ENCODE results near the gene EPC1.

The EPC1 gene

GRCh38 chr10:32349199-32349585 is 2.2 kb upstream of the EPC1 start:
- FAIRE-seq: no peak
- no peak for DNase-seq (ENCODE audit: insufficient read length)
- TF ChIP-seq POLR2A (IDR thresholded peaks at IDR 0.05; ENCODE audit: low read depth, low read length) (no peak), POLR2AphosphoS5 (IDR thresholded peaks at IDR 0.05; ENCODE audit: low read depth, low read length) (no peak), TAF1 (IDR thresholded peaks at IDR 0.05; ENCODE audit: borderline replicate concordance, low read depth, low read length) (no peak)

GRCh38 chr10:32348297-32349198 is 1.6 kb upstream of the EPC1 start:
- no peak for TF ChIP-seq POLR2AphosphoS5 (IDR thresholded peaks at IDR 0.05; ENCODE audit: low read depth, low read length)
- no peak for TF ChIP-seq TAF1 (IDR thresholded peaks at IDR 0.05; ENCODE audit: borderline replicate concordance, low read depth, low read length)
- TF ChIP-seq POLR2A (IDR thresholded peaks at IDR 0.05; ENCODE audit: low read depth, low read length): no peak
- FAIRE-seq (peak; percentile 9), DNase-seq (ENCODE audit: insufficient read length) (no peak)

GRCh38 chr10:32347363-32348022 is 535 bp upstream of the EPC1 start:
- no peak for FAIRE-seq
- DNase-seq (ENCODE audit: insufficient read length): peak; percentile 26
- no peak for TF ChIP-seq POLR2A (IDR thresholded peaks at IDR 0.05; ENCODE audit: low read depth, low read length)
- TF ChIP-seq POLR2AphosphoS5 (IDR thresholded peaks at IDR 0.05; ENCODE audit: low read depth, low read length): no peak
- TF ChIP-seq TAF1 (IDR thresholded peaks at IDR 0.05; ENCODE audit: borderline replicate concordance, low read depth, low read length): no peak

- peak; percentile 95 for FAIRE-seq
- DNase-seq (ENCODE audit: insufficient read length): peak; percentile 87
- TF ChIP-seq TAF1 (IDR thresholded peaks at IDR 0.05; ENCODE audit: borderline replicate concordance, low read depth, low read length) (peak; percentile 5; the same call in 1 of the 2 replicates), POLR2AphosphoS5 (IDR thresholded peaks at IDR 0.05; ENCODE audit: low read depth, low read length) (no peak)
Measured at GRCh38 chr10:32346134-32346550, 816 bp downstream of the EPC1 start.

GRCh38 chr10:32341596-32341995 is 5.4 kb downstream of the EPC1 start:
- FAIRE-seq (no peak), DNase-seq (ENCODE audit: insufficient read length) (no peak)
- TF ChIP-seq TAF1 (IDR thresholded peaks at IDR 0.05; ENCODE audit: borderline replicate concordance, low read depth, low read length) (no peak), POLR2AphosphoS5 (IDR thresholded peaks at IDR 0.05; ENCODE audit: low read depth, low read length) (0 out of 2 replicates have a peak, but pooled peaks have one; percentile 34)

GRCh38 chr10:32340596-32341180 is 6.3 kb downstream of the EPC1 start:
- FAIRE-seq (no peak), DNase-seq (ENCODE audit: insufficient read length) (no peak)
- TF ChIP-seq POLR2AphosphoS5 (IDR thresholded peaks at IDR 0.05; ENCODE audit: low read depth, low read length) (no peak), TAF1 (IDR thresholded peaks at IDR 0.05; ENCODE audit: borderline replicate concordance, low read depth, low read length) (no peak), POLR2A (IDR thresholded peaks at IDR 0.05; ENCODE audit: low read depth, low read length) (no peak)

- TF ChIP-seq POLR2AphosphoS5 (IDR thresholded peaks at IDR 0.05; ENCODE audit: low read depth, low read length): no peak
- TF ChIP-seq TAF1 (IDR thresholded peaks at IDR 0.05; ENCODE audit: borderline replicate concordance, low read depth, low read length): no peak
- TF ChIP-seq POLR2A (IDR thresholded peaks at IDR 0.05; ENCODE audit: low read depth, low read length): peak; percentile 32; the same call in 1 of the 2 replicates
- DNase-seq (ENCODE audit: insufficient read length) (no peak), FAIRE-seq (peak; percentile 36)
Measured at GRCh38 chr10:32338262-32338661, 8.7 kb downstream of the EPC1 start.

- FAIRE-seq (no peak), DNase-seq (ENCODE audit: insufficient read length) (no peak)
- TF ChIP-seq TAF1 (IDR thresholded peaks at IDR 0.05; ENCODE audit: borderline replicate concordance, low read depth, low read length) (no peak), POLR2AphosphoS5 (IDR thresholded peaks at IDR 0.05; ENCODE audit: low read depth, low read length) (no peak), POLR2A (IDR thresholded peaks at IDR 0.05; ENCODE audit: low read depth, low read length) (no peak)
Measured at GRCh38 chr10:32337350-32337749, 9.6 kb downstream of the EPC1 start.

- FAIRE-seq (no peak), DNase-seq (ENCODE audit: insufficient read length) (no peak)
- TF ChIP-seq TAF1 (IDR thresholded peaks at IDR 0.05; ENCODE audit: borderline replicate concordance, low read depth, low read length): no peak
- TF ChIP-seq POLR2A (IDR thresholded peaks at IDR 0.05; ENCODE audit: low read depth, low read length): no peak
- no peak for TF ChIP-seq POLR2AphosphoS5 (IDR thresholded peaks at IDR 0.05; ENCODE audit: low read depth, low read length)
Measured at GRCh38 chr10:32333849-32334248, 13.1 kb downstream of the EPC1 start.

GRCh38 chr10:32332299-32332750 is 14.6 kb downstream of the EPC1 start:
- peak; percentile 89 for TF ChIP-seq POLR2AphosphoS5 (IDR thresholded peaks at IDR 0.05; ENCODE audit: low read depth, low read length)
- peak; percentile 78 for TF ChIP-seq TAF1 (IDR thresholded peaks at IDR 0.05; ENCODE audit: borderline replicate concordance, low read depth, low read length)
- peak; percentile 89 for TF ChIP-seq POLR2A (IDR thresholded peaks at IDR 0.05; ENCODE audit: low read depth, low read length)
- FAIRE-seq: peak; percentile 94
- DNase-seq (ENCODE audit: insufficient read length): peak; percentile 21

GRCh38 chr10:32331606-32332005 is 15.4 kb downstream of the EPC1 start:
- no peak for FAIRE-seq

More at GRCh38 chr10:32331606-32332005, 15.4 kb downstream of the EPC1 start:
- DNase-seq (ENCODE audit: insufficient read length): no peak
- TF ChIP-seq POLR2A (IDR thresholded peaks at IDR 0.05; ENCODE audit: low read depth, low read length): no peak

Measured in GM12892 (cell line).